Measurements from ENCODE around the gene MSRB1.
"Not testable (repeated sequence)": the region's sequence is repeated elsewhere in the genome, so short reads cannot be mapped to it uniquely, and the experiment has no call there.

The MSRB1 gene

DNA sequence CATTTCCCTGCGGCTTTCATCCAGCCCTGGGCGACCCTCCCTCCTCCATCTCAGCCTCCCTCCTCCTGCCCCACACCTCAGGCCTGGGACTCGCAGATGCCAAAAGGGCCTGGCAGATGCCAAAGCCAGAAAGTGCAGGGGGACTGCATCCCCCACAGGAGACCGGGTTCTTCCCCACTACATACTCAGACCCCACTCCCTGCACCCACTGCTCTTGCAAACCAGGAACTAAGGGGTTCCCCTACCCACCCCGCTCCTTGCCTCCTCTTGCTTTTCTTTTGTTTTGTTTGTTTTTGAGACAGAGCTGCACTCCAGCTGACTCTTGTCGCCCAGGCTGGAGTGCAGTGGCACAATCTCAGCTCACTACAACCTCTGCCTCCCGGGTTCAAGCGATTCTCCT is 28.0 kb downstream of the MSRB1 start:
- no peak for FAIRE-seq

DNA sequence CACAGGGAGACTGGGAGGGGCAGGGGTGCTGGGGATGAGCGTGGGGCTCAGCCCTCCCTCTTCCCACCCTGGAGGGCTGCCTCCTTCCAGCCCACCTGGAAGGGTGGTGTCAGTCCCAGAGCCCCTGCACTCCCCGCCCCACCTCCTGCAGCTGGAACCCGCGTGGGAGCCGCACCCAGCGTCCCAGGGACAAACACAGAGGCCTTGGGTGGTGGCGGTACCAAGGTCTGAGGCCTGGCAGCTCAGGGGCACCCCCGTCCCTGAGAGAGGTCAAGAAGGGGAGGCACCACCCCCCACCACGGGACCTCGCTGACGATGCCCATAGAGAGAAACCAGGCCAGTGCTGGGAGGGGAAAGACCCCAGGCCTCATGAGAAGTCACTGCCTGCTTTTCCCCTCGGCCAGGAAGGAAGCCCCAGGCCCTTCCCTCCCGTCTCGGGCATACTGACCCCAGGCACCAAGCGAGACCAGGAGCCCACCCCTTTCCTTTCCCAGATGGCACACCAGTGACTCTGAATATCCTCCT is 28.9 kb downstream of the MSRB1 start:
- FAIRE-seq = no peak

DNA sequence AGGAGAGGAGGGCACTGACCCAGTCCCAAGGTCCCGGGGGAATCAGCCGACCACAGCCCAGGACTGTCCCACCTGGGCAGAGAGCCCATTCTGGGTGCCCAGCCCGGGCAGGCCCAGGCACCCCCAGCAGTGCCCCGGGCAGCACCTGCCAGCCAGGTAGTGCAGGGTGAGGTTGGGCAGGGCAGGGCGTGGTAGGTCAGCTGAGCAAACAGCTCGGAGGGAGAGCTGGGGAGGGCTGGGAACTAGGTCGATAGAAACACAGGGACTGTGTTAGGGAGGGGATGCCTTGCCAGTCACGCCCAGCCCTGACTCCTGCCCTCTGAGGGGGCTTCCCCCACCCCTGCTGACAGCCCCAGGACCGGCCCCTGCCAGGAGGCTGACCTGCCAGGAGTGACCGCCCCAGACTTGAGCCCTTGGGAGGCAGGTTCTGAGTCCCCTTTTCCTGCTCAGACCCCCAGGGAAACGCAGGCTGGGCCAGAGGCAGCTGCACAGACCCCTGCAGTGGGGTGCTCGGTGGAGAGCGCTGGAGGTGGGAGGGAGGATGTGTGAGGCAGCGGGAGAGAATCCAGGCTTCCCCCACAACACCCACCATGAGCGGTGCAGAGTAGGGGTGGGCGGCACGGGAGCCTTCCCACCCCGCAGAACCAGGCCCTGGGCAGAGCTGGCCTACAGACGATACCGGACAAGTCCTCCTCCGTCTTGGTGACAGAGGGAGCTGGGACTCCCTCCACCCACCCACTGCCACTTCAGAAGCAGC is 29.5 kb downstream of the MSRB1 start:
- FAIRE-seq = no peak

DNA sequence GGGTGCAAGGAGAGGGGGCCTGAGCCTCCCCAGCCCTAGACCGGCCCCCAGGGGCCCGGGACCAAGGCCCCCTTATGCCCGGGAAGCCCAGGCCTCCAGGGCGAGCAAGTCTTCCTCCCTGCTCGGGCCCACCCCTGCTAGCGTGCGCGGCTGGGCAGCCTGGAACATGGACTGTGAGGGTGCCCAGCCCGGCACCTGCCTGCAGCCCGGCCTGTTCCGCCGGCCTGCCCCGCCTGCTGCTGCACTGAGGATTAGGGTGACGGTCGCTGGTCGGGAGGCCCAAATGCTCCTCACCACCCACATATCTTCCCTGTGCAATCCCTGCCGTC is 30.8 kb downstream of the MSRB1 start:
- no peak for FAIRE-seq

DNA sequence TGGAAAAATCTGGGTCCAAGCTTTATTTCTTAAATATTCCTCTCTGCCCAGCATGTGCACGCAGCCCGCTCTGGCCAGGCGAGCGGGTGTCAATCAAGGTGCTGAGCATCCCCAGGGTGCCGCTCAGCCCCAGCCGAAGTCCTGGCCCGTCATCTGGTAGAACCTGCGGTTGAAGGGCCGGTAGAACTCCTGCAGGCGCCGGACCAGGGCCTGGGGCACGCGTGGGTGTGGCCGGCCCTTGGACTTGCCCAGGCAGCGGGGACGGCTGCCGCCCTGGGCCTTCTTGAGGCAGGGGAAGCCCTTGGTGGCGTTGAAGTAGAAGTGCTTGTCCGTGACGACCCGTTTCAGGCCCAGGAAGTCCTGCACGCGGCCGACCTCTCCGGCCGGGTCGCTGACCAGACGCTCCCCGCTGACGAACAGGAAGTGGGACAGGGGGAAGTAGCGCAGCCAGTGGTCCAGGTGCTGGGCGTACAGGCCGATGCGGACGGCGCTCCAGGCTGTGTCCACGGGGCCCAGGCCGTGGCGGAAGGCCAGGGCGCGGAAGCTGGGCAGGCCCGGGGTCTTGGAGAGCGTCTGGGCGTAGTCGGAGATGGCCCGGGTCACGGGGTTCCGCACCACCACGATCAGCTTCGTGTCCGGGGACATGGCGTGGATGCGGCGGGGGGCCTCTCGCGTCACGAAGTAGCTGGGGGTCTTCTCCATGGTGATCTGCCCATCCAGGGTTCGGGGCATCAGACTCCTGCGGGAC is 31.4 kb downstream of the MSRB1 start:
- no peak for FAIRE-seq

DNA sequence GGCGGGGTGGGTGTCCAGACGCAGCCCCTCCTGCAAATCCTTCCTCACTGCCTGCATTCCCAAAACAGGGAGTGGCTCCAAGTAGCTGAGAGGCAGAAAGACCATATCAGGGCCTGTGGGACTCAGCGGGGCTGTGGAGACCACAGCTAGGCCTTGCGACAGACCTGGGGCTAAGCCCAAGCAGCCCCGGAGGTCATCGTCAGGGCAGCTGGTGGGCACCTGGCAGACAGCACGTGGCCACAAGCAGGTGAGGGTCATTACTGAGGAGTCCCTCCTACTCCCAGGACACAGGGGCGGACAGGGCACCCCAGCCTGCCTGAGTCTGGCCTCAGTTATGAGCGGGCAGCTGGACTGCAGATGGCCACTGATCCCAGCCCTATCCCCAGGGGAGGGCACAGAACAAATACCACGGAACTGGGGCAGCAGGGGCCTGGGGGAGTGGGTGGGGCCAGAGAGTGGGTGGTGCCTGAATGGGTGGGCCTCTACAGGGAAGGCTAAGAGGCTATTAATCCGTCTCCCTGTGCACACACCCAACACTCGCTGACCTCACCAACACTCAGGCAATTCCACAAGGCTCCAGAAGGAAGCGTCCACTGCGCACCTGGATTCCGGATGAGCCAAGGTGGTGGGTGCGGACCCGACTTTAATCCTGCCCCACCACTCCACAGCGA is 33.3 kb downstream of the MSRB1 start:
- FAIRE-seq = no peak

DNA sequence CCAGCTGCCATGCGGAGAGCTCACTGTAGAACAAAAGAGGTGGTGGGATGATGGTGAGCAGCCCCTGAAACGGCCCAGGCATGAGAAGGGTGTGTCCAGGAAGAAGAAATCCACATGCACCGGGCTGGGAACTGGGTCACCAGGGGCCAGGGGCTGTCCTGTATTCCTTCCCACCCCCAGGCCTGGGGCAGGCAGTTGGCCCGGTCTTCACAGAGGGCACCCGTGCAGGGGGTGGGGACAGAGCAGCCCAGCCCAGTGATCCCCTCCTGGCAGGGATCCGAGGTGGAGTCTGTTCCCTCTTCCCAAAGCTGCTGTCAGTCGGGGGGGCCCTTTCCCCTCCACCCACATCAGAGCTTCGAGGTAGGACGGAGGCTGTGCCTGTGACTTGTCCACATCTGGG is 34.0 kb downstream of the MSRB1 start:
- FAIRE-seq = no peak

DNA sequence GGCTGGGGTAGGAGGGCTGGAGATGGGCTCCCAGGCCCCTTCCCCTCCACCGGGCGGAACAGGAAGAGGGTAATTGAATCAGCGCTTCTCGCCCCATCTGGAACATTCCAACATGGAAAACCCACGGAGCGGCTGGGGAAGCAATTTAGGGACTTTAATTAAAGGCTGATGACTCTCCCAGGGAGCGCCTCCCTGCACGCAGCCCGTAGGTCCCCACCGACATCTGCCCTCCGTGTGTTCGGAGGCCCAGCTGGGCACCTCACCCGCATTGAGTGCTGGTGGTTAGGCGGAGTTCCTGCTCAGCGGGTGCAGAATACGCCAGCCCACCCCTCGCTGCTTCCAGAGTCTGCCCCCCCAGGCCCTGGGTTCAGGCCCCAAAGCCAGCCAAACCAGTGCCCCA is 34.8 kb downstream of the MSRB1 start:
- no peak for FAIRE-seq

DNA sequence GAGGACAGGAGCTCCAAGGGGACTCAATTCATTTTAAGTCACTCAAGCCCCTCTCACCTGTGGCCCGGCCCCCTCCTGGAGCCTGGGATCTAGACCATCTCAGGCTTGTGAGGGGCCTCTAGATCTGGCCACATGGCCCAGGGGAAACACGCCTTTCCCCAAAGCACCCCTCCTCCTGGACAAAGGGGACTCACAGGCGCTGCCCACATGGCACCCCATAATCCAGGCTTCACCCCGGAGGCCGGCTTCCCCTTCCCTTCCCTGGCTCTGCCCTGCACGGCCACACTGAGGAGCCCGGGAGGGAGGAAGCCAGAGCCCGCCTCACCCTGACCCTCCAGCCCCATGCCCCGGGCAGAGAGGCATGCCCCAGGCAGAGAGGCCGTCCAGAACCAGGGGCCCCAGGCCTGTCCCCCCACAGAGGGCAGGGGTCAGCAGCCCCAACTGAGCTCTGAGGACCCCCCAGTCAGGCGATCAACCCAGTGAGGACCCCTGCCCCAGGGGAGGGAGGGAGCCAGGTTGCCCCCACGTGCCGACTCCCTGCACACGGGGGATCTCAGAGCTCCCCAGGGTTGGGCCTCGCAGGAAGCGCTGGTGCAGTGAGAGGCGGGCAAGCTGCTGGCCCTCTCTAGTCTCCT is 35.7 kb downstream of the MSRB1 start:
- FAIRE-seq = no peak

DNA sequence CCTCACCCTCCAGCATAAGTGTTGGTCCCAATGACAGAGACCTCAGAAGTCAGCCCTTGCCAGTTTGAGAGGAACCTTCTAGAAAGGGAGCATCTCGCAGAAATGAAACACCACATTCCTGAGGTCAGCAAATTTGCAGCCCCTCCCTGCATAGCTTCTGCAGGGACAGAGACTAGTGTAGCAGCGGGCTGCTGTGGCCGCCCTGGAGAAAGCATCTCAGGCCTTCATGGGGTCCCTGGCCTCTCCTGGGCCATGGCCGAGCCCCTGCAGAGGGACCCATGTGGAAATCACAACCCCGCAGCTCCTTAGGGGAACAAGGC is 36.2 kb downstream of the MSRB1 start:
- no peak for FAIRE-seq

DNA sequence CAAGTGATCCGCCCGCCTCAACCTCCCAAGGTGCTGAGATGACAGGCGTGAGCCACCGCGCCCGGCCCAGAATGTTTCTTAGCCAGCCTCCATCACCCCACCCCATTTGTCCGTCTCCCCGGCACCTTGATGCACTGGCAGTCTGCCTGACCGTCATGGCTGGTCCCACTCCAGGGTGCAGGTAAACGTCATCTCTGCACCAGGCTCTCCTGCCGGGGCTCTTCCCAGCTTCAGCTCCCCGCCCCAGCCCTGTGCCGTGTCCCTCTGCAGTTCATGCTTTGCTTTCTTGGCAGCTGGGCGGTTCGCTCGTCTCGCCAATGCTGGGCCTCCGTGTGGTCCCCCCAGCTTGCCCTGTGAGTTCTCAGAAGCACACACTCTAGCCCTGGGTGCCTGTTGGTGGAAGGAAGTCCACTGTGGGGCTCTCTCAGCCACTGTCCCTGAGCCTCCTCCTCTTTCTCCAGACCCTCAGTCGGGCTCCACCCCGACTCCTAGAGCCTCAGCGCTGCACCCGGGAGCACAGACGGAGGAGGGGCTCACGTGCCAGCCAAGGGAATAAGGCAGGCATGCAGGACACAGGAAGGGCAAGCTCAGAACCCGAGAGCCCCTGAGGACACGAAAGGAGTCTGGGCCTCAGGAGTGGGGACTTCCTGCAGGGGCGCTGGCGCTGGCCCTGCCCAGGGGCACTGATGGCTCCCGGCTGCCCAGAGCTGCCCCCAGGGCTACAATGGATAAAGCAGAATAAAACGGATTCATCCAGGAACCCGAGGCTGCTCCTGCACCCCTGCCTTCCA is 36.7 kb downstream of the MSRB1 start:
- no peak for FAIRE-seq

DNA sequence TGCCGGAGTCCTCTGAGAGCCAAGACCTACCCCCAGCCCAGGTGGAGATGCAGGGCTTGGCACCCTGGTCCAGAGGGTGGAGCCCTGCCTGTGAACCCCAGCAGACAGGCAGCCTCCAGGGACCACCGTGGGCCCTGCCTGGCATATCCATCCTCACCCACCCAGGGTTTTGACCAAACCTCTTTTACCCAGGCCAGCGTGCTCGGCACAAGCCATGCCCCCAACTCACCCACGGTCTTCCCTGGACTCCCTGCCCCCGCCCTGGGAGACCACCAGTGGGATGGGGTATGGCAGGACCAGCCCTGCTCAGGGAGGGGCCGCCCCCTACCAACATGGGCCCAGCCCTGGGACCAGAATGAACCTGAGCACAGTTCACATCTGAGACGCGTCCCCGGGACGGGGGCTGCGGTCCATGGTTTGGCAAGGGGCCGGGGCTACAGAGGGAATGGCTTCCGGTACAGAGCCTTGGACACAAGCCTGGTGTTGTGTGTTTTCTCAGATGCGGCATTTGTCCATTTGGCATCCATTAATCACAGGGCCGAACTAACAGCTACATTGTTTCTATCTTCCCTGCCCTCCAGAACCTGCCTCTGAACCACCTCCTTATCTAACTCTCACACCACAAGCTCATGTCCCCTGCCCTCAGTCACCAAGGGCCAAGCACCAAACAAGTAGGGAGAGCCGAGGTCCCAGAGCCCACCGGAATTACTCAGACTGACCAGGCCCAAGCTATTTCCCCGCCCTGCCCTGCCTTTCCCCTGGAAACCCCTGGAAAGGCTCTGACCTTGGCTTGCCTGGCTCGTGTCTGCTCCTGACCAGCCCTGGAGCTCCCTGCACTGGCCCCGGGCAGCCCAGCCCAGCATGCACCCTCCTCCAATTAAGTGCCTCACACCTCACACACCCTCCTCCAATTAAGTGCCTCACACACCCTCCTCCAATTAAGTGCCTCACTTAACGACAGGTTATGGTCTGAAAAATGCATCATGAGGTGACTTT is 38.9 kb downstream of the MSRB1 start:
- FAIRE-seq = no peak

DNA sequence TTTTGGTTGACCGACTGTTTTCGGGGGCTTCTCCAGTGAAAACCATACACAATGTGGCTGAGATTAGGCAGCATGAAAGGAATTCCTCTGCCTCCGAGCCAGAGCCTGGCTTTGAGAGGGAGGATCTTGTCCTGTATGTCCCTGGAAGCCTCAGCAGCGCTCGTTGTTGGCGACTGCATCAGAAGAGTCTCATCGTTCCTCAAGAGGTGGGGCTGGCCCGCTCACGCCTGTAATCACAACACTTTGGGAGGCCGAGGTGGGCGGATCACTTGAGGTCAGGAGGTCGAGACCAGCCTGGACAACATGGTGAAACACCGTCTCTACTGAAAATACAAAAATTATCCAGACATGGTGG is 39.8 kb downstream of the MSRB1 start:
- no peak for FAIRE-seq

DNA sequence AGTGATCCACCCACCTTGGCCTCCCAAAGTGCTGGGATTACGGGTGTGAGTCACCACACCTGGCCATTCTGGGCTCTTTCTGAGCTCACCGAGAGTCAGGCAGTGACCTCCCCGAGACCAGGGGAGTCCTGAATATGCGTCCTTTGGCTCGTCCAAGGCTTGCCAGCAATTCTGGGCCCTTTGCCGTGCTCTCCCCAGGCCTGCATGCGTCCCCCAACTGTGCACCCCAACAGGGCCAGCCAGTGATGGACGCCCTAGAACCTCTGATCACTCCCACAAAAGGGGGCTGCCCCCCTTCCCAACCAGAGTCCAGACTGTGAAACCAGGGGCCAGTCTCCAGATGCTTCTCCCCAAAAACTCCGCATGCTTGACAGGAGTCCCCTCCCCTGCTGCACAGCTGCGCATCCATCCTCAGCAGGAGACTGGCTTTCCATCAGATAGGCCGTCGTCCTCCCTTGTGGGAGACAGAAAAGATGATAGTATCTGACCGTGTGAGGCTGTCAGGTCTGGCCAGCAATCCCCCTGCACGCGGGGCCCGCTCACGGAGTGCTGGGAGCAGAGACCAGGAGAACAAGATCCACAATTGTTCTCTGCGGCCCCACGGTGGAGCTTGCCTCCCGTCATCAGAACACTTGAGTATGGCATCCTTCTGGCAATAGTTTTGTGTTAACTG is 40.3 kb downstream of the MSRB1 start:
- no peak for FAIRE-seq

DNA sequence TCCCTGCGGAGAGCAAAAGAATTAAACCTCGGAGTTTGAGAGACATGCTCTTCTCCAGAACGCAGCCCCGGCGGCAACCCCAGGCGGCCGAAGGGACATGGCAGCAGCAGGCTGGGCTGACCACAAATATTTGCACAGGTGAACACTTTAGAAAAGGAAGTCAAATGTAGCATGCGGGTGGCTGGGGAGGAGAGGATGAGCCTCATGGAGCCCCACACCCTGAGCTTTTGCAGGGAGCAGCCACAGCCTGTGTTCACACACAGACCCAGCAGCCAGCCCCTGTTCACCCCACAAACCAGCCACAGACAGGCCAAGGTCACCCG is 42.6 kb downstream of the MSRB1 start:
- no peak for FAIRE-seq

DNA sequence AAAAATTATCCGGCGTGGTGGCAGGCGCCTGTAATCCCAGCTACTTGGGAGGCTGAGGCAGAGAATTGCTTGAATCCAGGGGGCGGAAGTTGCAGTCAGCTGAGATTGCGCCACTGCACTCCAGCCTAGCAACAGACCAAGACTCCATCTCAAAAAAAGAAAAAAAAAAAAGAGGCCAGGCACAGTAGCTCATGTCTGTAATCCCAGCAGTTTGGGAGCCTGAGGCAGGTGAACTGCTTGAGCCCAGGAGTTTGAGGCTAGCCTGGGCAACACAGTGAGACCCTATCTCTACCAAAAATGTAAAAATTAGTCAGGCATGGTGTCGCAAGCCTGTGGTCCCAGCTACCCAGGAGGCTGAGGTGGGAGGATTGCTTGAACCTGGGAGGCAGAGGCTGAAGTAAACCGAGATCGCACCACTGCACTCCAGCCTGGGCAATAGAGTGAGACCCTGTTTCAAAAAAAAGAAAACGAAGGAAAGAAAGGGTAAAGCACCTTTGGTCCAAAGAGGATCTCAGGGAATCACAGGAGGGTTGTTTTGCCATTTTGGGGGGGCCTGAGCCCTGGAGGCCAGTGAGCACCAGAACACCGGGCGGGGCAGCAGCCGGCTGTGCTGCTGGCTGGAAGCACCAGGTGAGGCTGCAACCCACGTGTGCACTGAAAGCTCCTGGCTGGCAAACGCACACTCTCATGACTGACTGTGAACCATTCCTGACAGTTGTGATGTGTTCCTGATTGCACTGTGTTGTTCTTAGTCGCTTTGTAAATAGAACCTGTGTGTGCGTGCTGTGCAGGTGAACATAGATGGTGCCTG is 43.2 kb downstream of the MSRB1 start:
- FAIRE-seq = no peak

DNA sequence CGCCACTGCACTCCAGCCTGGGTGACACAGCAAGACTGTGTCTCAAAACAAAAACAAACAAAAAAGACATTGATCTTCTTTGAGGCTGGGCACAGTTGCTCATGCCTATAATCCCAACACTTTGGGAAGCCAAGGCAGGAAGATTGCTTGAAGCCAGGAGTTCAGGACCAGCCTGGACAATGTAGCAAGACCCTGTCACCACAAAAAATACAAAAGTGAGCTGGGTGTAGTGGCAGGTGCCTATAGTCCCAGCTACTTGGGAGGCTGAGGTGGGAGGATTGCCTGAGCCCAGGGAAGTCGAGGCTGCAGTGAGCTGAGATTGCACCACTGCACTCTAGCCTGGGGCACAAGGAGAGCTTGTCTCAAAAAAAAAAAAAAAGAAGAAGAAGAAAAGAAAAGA is 45.3 kb downstream of the MSRB1 start:
- FAIRE-seq = not testable (repeated sequence)

DNA sequence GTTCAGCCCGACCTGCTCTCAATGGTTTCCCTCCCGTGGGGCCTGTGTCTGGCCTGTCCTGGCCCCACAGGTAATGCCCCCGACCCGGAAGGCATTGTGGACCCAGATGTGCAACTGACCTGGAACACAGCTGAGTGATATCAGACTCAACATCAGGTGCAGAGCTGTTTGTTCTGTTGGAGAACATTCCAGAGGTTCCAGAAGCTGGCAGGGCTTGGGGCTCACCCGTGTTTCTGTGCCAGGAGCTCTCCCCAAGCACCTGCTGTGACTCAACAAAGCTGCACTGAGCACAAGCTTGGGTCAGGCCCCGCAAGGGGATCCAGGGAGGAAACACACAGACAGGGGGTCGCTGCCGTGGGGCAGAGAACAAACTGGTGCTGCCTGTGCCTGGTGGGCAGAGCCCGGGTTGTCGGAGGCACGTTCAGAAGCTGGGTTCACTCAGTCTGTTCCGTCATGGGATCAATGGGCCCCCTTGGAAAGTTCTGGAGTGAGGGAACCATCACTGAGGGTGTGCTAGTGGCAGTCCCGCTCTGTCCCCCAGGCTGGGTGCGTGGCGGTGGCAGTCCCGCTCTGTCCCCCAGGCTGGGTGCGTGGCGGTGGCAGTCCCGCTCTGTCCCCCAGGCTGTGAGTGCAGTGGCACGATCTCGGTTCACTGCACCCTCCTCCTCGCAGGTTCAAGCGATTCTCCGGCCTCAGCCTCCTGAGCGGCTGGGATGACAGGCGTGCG is 46.9 kb downstream of the MSRB1 start:
- no peak for FAIRE-seq

DNA sequence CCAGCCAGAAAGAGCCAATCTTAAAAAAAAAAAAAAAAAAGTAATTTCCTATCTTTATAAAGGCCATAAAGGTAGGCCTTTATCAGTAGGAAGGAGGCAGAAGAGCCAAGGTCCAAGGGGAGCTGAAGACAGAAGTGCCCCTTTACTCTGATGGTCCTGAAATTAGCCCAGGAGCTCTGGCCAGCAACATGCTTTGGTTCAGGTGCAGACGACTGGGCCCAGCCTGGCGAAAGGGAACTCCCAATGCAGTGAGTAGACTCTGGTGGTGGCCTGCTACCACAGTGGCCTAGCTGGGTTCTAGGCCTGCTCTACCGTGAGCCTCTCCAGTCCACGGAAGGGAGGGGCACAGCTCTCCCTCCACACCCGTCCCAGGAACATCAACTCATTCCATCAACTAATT is 47.9 kb downstream of the MSRB1 start:
- no peak for FAIRE-seq

DNA sequence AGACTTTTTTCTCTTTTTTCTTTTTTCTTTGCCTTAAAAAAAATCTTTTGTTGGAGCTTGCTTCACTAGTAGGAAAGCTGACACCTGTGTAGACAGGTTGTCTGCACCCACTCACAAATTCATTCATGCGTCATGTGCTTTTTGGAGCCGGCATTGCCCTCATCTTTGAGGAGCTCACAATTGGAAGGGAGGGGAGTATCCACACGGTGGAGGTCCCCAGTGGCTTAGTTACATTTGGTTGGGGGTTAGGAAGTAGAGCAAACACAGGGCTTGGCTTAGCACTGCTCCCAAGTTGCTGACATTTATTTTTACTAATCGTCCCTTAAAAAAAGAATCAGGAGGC is 52.3 kb downstream of the MSRB1 start:
- FAIRE-seq = no peak
